Spleen (tissue), 11 donors: ENCODE data around the gene SLC8A3. TPM values are rescaled to one million over a fixed set of nuclear protein-coding genes. Genes with fewer than 3 reads are reported as not detected.

Experiments
- DNase-seq: peaks from one replicate; pipeline ENCODE4 v3.0.0-alpha.2; 2020
- H3K27ac ChIP-seq, 8 donors: fragments of 200-600 bp; sonication (generic) in 7 of 8; 1 replicate in 4 of 8; 2 replicates in 4 of 8; pipeline versions ENCODE4 v1.5.0 to v1.8.0; 2016 to 2021; ENCODE audit warnings: inconsistent platforms in 4 of 8, mild to moderate bottlenecking in 4 of 8, moderate library complexity in 1 of 8
- H3K27me3 ChIP-seq, 7 donors: fragments of 200-600 bp; sonication (generic) in 6 of 7; replicated peaks in 1 of 7; 1 replicate in 4 of 7; 2 replicates in 3 of 7; pipeline versions ENCODE4 v1.5.0 to v1.8.0; 2016 to 2021; ENCODE audit warnings: inconsistent platforms in 3 of 7, mild to moderate bottlenecking in 1 of 7
- H3K36me3 ChIP-seq, 6 donors: fragments of 200-600 bp; sonication (generic) in 5 of 6; 1 replicate in 4 of 6; 2 replicates in 2 of 6; pipeline versions ENCODE4 v1.5.0 to v1.8.0; 2016 to 2021; ENCODE audit warnings: inconsistent platforms in 2 of 6
- H3K4me1 ChIP-seq, 6 donors: fragments of 200-600 bp; sonication (generic) in 5 of 6; 1 replicate in 3 of 6; 2 replicates in 3 of 6; pipeline versions ENCODE4 v1.5.0 to v1.8.0; 2016 to 2021; ENCODE audit warnings: inconsistent platforms in 3 of 6
- H3K4me3 ChIP-seq, 8 donors: fragments of 200-600 bp; sonication (generic) in 7 of 8; 1 replicate in 4 of 8; 2 replicates in 4 of 8; pipeline versions ENCODE4 v1.5.0 to v1.8.0; 2016 to 2021; ENCODE audit warnings: inconsistent platforms in 4 of 8, mild to moderate bottlenecking in 4 of 8, moderate library complexity in 2 of 8
- H3K9me3 ChIP-seq, 8 donors: fragments of 200-600 bp; sonication (generic) in 7 of 8; 1 replicate in 4 of 8; 2 replicates in 4 of 8; pipeline versions ENCODE4 v1.5.0 to v1.8.0; 2016 to 2021; ENCODE audit warnings: inconsistent platforms in 4 of 8
- CTCF ChIP-seq, 11 experiments: fragments of 200-600 bp in 7 of 11; fragments of 450-650 bp in 4 of 11; sonication (generic) in 4 of 11; IDR thresholded peaks in 8 of 11; conservative IDR thresholded peaks in 3 of 11; 1 replicate in 7 of 11; 2 replicates in 4 of 11; pipeline versions ENCODE4 v1.4.0 to v1.8.0; 2016 to 2021; ENCODE audit warnings: antibody characterized with exemption in 11 of 11, inconsistent platforms in 4 of 11, mild to moderate bottlenecking in 1 of 11
- POLR2A ChIP-seq, 3 donors: fragments of 450-650 bp; IDR thresholded peaks; one replicate each; pipeline ENCODE4 v1.5.1; 2017; ENCODE audit warnings: antibody characterized with exemption in 3 of 3, mild to moderate bottlenecking in 1 of 3
- POLR2AphosphoS5 ChIP-seq, 3 donors: sonication (generic); formaldehyde crosslinking; IDR thresholded peaks; one replicate each; pipeline ENCODE4 v1.5.1; 2017; ENCODE audit warnings: antibody characterized with exemption in 3 of 3
- WGBS, 5 donors: extraction: QIAGEN DNeasy Blood & Tissue Kit in 3 of 5; methylation state at CpG; one replicate each; pipeline versions ENCODE4 v1.1.5 to v1.1.7; 2013 to 2018; 5-methylcytosine and 5-hydroxymethylcytosine counted together
- intact Hi-C: fragments of 100-400 bp; cut with DNase I; formaldehyde crosslinking; loops from one replicate; pipeline ENCODE4 v1.15.0; 2023; ENCODE audit warnings: low total_unique reads
- polyA plus RNA-seq, 3 donors: library from polyadenylated mRNA; stranded (reverse); fragments of 200-250 nt; gene quantifications; one replicate each; pipeline ENCODE4 v1.2.1, GENCODE V29; 2013
- total RNA-seq, 7 donors: library from RNA; depleted of rRNA in 3 of 7; stranded (reverse); fragments of >200 nt in 3 of 7; fragmentation: NEBNext Ultra II Directional in 4 of 7; extraction: Animal tissue kit (Norgen Biotek cat#: 25700) in 4 of 7; gene quantifications; one replicate each; pipeline versions ENCODE4 v1.1.0 to v1.2.1, GENCODE V29; 2016 to 2021
- donor health status: healthy with polysubstance abuse.
- donor health status: DM: no; HTN: no; CAD: no; lungs with moderate emphysema.
- donor health status: DM: no; HTN: no; CAD: no.
- donor health status: Bipolar disorder and iron deficiency.
- donor health status: healthy.
- donor health status: DM: no; HTN: no; CAD: no.
- donor health status: DM: yes; HTN: yes; CAD: no.

SLC8A3 gene
- total and polyA plus RNA-seq, 10 donors: 0.19 to 0.52 (median 0.33) TPM; not detected in 3

- Histone ChIP-seq H3K4me3 (no peak overlapping the region), H3K36me3 (no peaks in the 10 kb centered on the region), H3K4me1 (no peaks in the 10 kb centered on the region), H3K9me3 (no peaks in the 10 kb centered on the region), H3K27me3 (peaks cover 0 to 6% (median 0%) of the 10 kb centered on the region in 7 donors), H3K27ac (no peak overlapping the region)
- 89 to 100% (median 92%) methylated on average over 2 of the region's 2 CpGs for WGBS, 5 donors
- TF ChIP-seq POLR2AphosphoS5 (IDR thresholded peaks at IDR 0.05): no peak
- no peak for TF ChIP-seq CTCF (IDR thresholded peaks at IDR 0.05 in 8 of 11, conservative IDR thresholded peaks at IDR 0.05 in 3 of 11)
- no peak for TF ChIP-seq POLR2A (IDR thresholded peaks at IDR 0.05)
- intact Hi-C loops: no loop called here
- no peak for DNase-seq
These were observed 75.5 kb downstream of the SLC8A3 start for GRCh38 chr14:70113211-70113610.

GRCh38 chr14:70108419-70108818, 80.3 kb downstream of the SLC8A3 start:
- Histone ChIP-seq H3K4me3 (no peak overlapping the region), H3K27me3 (no peaks in the 10 kb centered on the region), H3K36me3 (no peaks in the 10 kb centered on the region), H3K4me1 (no peaks in the 10 kb centered on the region), H3K27ac (no peak overlapping the region), H3K9me3 (no peaks in the 10 kb centered on the region)
- TF ChIP-seq POLR2AphosphoS5 (IDR thresholded peaks at IDR 0.05) (no peak), POLR2A (IDR thresholded peaks at IDR 0.05) (no peak), CTCF (IDR thresholded peaks at IDR 0.05 in 8 of 11, conservative IDR thresholded peaks at IDR 0.05 in 3 of 11) (no peak)
- 77 to 90% (median 80%) methylated on average over 3 of the region's 3 CpGs for WGBS, 5 donors
- intact Hi-C loops: no loop called here
- DNase-seq: no peak

GRCh38 chr14:70107309-70107708, 81.4 kb downstream of the SLC8A3 start:
- H3K36me3 ChIP-seq: no peaks in the 10 kb centered on the region
- no peaks in the 10 kb centered on the region for H3K27me3 ChIP-seq
- TF ChIP-seq POLR2AphosphoS5 (IDR thresholded peaks at IDR 0.05) (no peak), CTCF (IDR thresholded peaks at IDR 0.05 in 8 of 11, conservative IDR thresholded peaks at IDR 0.05 in 3 of 11) (no peak), POLR2A (IDR thresholded peaks at IDR 0.05) (no peak)
- intact Hi-C loops: no loop called here
- no peak for DNase-seq
- H3K9me3 ChIP-seq: no peaks in the 10 kb centered on the region
- WGBS, 5 donors: 84 to 100% (median 90%) methylated on average over 2 of the region's 2 CpGs
- no peak overlapping the region for H3K27ac ChIP-seq
- no peak overlapping the region for H3K4me3 ChIP-seq
- H3K4me1 ChIP-seq: no peaks in the 10 kb centered on the region

- no peaks in the 10 kb centered on the region for H3K9me3 ChIP-seq
- H3K27ac ChIP-seq: no peak overlapping the region
- H3K27me3 ChIP-seq: peaks cover 0 to 35% (median 0%) of the 10 kb centered on the region in 7 donors
- no peaks in the 10 kb centered on the region for H3K4me1 ChIP-seq
- intact Hi-C loops: no loop called here
- no peak for DNase-seq
- TF ChIP-seq POLR2AphosphoS5 (IDR thresholded peaks at IDR 0.05): no peak
- TF ChIP-seq CTCF (IDR thresholded peaks at IDR 0.05 in 8 of 11, conservative IDR thresholded peaks at IDR 0.05 in 3 of 11): no peak
- TF ChIP-seq POLR2A (IDR thresholded peaks at IDR 0.05): no peak
- 76 to 90% (median 80%) methylated on average over 3 of the region's 3 CpGs for WGBS, 5 donors
- H3K4me3 ChIP-seq: no peak overlapping the region
- H3K36me3 ChIP-seq: no peaks in the 10 kb centered on the region
These were observed 88.7 kb downstream of the SLC8A3 start for GRCh38 chr14:70100071-70100470.
